ENCODE measurements around the gene BLID. TPM values are rescaled to one million over a fixed set of nuclear protein-coding genes. Genes with fewer than 3 reads are reported as not detected.
A peak's percentile ranks its signal among the peaks of the same experiment; 100 is the strongest.

The BLID gene, protein sequence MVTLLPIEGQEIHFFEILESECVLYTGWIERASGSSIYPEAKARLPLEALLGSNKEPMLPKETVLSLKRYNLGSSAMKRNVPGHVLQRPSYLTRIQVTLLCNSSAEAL
- total RNA-seq (under 1 TPM in 1 of 4 donors, not detected in 3; 0.45 TPM), polyA plus RNA-seq (under 1 TPM in 1 of 3 donors, not detected in 2; 0.04 TPM)
- long read RNA-seq, donor 1: 0 reads
- long read RNA-seq, donor 2: 0 reads

- WGBS, 3 donors: 78 to 85% (median 84%) methylated on average over 11 of the region's 11 CpGs
- Histone ChIP-seq H3K27me3 (ENCODE audit: insufficient read depth in 3 of 3, low read length in 2 of 3) (no peaks in the 10 kb centered on the region), H3K36me3 (ENCODE audit: insufficient read depth in 1 of 2, low read depth in 1 of 2) (no peaks in the 10 kb centered on the region), H3K9me3 (no peaks in the 10 kb centered on the region), H3K4me3 (no peak within 1 kb of the TSS), H3K27ac (no peak within 1 kb of the TSS), H3K4me1 (no peaks in the 10 kb centered on the region)
- DNase-seq (peak; percentile 21 to 63), ATAC-seq (peak; percentile 13 to 88 (median 54))
- TF ChIP-seq CTCF (IDR thresholded peaks at IDR 0.05): peak; percentile 31
- intact Hi-C loops (cut with DNase I): loop anchor here in 1 of 2 donors (5.0 kb wide), 1 partner anchor 37 kb away; no protein-coding TSS in a partner anchor
Measured at GRCh38 chr11:122115524-122116379, at the start of gene BLID. Gene BLID, minus strand, starts transcription at chr11:122116215. Its CDS starts 293 bp downstream, at chr11:122115922.

DNA sequence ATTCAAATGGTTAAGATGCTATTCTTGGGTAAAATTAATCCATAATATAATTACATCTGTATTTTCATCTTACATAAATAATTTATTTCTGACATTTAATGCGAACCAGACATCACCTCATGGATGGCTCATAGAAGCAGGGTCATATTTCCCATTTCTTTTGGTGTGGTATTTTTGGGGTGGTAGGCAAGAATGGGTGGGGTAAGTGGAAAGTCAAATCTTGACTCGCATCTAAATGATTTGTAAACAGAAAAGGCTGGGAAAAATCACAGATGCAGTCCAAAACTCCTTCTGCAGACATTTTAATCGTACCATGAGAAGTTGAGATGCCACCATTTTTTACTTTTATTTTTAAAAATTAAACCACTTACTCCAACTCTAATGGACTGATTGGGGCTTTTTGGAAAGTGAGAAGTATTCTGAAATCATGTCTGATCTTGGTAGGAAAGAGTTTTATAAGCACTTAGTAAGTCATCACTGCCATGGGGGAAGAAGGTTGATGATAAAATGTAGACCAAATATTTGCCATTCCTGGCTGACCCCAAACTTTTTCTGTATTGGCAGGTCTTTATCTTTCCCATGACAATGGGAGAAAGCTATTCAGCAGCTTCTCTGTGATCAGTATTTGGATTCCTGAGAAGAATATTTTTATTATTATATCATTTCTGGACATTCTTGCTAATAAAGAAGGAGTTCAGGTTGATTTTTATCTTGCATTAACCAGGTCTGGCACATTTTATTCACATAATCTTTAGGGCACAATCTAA lies 47.2 kb upstream of the BLID start:
- 80 to 91% (median 90%) methylated on average over 3 of the region's 3 CpGs for WGBS, 3 donors
- Histone ChIP-seq H3K36me3 (ENCODE audit: insufficient read depth in 1 of 2, low read depth in 1 of 2) (no peaks in the 10 kb centered on the region), H3K27me3 (ENCODE audit: insufficient read depth in 3 of 3, low read length in 2 of 3) (no peaks in the 10 kb centered on the region), H3K4me3 (no peak overlapping the region), H3K4me1 (peaks cover 10% of the 10 kb centered on the region), H3K9me3 (no peaks in the 10 kb centered on the region), H3K27ac (no peak overlapping the region)
- DNase-seq: no peak
- no peak for TF ChIP-seq CTCF (IDR thresholded peaks at IDR 0.05)
- intact Hi-C loops (cut with DNase I): no loop called here
- no peak for ATAC-seq

DNA sequence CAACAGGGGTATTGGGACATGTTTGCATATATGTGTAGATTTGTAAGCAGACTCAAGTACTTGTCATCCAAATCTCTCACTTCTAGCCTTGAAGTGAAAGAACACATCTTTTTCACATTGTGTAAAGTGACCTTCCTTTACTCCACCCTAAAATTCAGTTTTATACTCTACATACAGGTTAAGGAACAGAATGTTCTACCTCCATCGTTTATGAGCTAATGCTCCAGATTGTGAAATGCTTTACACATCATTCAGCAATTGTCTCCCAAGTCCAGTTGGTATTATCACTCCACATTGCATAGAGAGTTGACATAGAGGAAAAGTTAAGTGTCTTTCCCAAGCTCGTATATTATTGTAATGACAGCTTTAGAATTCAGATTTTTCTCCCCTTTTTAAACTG lies 46.1 kb upstream of the BLID start:
- no peaks in the 10 kb centered on the region for H3K9me3 ChIP-seq
- ATAC-seq (peak; percentile 30 to 90 (median 78)), DNase-seq (no peak)
- no peak overlapping the region for H3K4me3 ChIP-seq
- WGBS, 3 donors: 45 to 59% (median 48%) methylated on average over 2 of the region's 2 CpGs
- H3K27me3 ChIP-seq (ENCODE audit: insufficient read depth in 3 of 3, low read length in 2 of 3): no peaks in the 10 kb centered on the region
- H3K36me3 ChIP-seq (ENCODE audit: insufficient read depth in 1 of 2, low read depth in 1 of 2): no peaks in the 10 kb centered on the region
- no peak overlapping the region for H3K27ac ChIP-seq
- intact Hi-C loops (cut with DNase I): loop anchor here in 1 of 2 donors (1.0 kb wide), 1 partner anchor 37 kb away; no protein-coding TSS in a partner anchor
- peaks cover 10% of the 10 kb centered on the region for H3K4me1 ChIP-seq
- TF ChIP-seq CTCF (IDR thresholded peaks at IDR 0.05): no peak

GRCh38 chr11:122160841-122161590 lies 45.0 kb upstream of the BLID start:
- WGBS, 3 donors: 77 to 89% (median 86%) methylated on average over 6 of the region's 6 CpGs
- H3K9me3 ChIP-seq: no peaks in the 10 kb centered on the region
- H3K27me3 ChIP-seq (ENCODE audit: insufficient read depth in 3 of 3, low read length in 2 of 3): no peaks in the 10 kb centered on the region
- H3K27ac ChIP-seq: no peak overlapping the region
- no peak for TF ChIP-seq CTCF (IDR thresholded peaks at IDR 0.05)
- H3K36me3 ChIP-seq (ENCODE audit: insufficient read depth in 1 of 2, low read depth in 1 of 2): no peaks in the 10 kb centered on the region
- H3K4me1 ChIP-seq: peaks cover 10% of the 10 kb centered on the region
- intact Hi-C loops (cut with DNase I): no loop called here
- ATAC-seq (no peak), DNase-seq (no peak)
- no peak overlapping the region for H3K4me3 ChIP-seq
